GM21390 (cell line): ENCODE measurements around the gene AMOT.

Experiments
- ATAC-seq: cut with Tn5 transposase; IDR thresholded peaks from one replicate; pipeline ENCODE4 v1.9.1; 2021; ENCODE audit not compliant: unreplicated experiment

AMOT gene

GRCh38 chrX:112839856-112840255, 775 bp downstream of the AMOT start:
- no peak for ATAC-seq

- no peak for ATAC-seq
Observed at GRCh38 chrX:112837531-112837930, 3.1 kb downstream of the AMOT start.

GRCh38 chrX:112835019-112835418, 5.6 kb downstream of the AMOT start:
- ATAC-seq: no peak

GRCh38 chrX:112834031-112834845, 6.4 kb downstream of the AMOT start:
- ATAC-seq: no peak

- no peak for ATAC-seq
Observed at GRCh38 chrX:112832481-112833095, 8.0 kb downstream of the AMOT start.

GRCh38 chrX:112830540-112830939, 10.1 kb downstream of the AMOT start:
- ATAC-seq: no peak

- no peak for ATAC-seq
Observed at GRCh38 chrX:112827292-112827903, 13.2 kb downstream of the AMOT start.

GRCh38 chrX:112826023-112826422, 14.6 kb downstream of the AMOT start:
- no peak for ATAC-seq

GRCh38 chrX:112822892-112823291, 17.7 kb downstream of the AMOT start:
- ATAC-seq: no peak

GRCh38 chrX:112820364-112821268, 20.0 kb downstream of the AMOT start:
- ATAC-seq: no peak

GRCh38 chrX:112819813-112820212, 20.8 kb downstream of the AMOT start:
- ATAC-seq: no peak

GRCh38 chrX:112819008-112819640, 21.5 kb downstream of the AMOT start:
- no peak for ATAC-seq

GRCh38 chrX:112818114-112819007, 22.3 kb downstream of the AMOT start:
- ATAC-seq: no peak

- no peak for ATAC-seq
Observed at GRCh38 chrX:112816908-112817307, 23.7 kb downstream of the AMOT start.

- no peak for ATAC-seq
Observed at GRCh38 chrX:112814496-112814895, 26.1 kb downstream of the AMOT start.

GRCh38 chrX:112812741-112813140, 27.9 kb downstream of the AMOT start:
- ATAC-seq: no peak

GRCh38 chrX:112808651-112809195, 31.9 kb downstream of the AMOT start:
- no peak for ATAC-seq

- no peak for ATAC-seq
Observed at GRCh38 chrX:112808007-112808406, 32.6 kb downstream of the AMOT start.

- ATAC-seq: no peak
Observed at GRCh38 chrX:112803060-112803459, 37.6 kb downstream of the AMOT start.
